Ishikawa (cell line): ENCODE results near the gene TM4SF4.

Source experiments
- EP300 ChIP-seq: IDR thresholded peaks from 2 replicates; pipeline ENCODE4 v1.6.1; 2012; ENCODE audit warnings: borderline replicate concordance
- MAX ChIP-seq: IDR thresholded peaks from 2 replicates; pipeline ENCODE4 v1.6.1; 2012
- RAD21 ChIP-seq: IDR thresholded peaks from 2 replicates; pipeline ENCODE4 v1.6.1; 2012; ENCODE audit warnings: low read depth
- REST ChIP-seq: IDR thresholded peaks from 2 replicates; pipeline ENCODE4 v1.6.1; 2012; ENCODE audit warnings: low read depth, mild to moderate bottlenecking
- USF1 ChIP-seq: IDR thresholded peaks from 2 replicates; pipeline ENCODE4 v1.6.1; 2012
- YY1 ChIP-seq: IDR thresholded peaks from 2 replicates; pipeline ENCODE4 v1.6.1; 2012; ENCODE audit warnings: low read depth

- TF ChIP-seq EP300 (no peak), USF1 (no peak), YY1 (no peak), RAD21 (no peak), REST (no peak), MAX (no peak)
Observed at GRCh38 chr3:149472030-149472797, 2.3 kb upstream of the TM4SF4 start.
